A673 (cell line): Measurements from ENCODE around the gene PIEZO1.

Experiments
- EZH2 ChIP-seq: fragments of 200-600 bp; sonication (generic); IDR thresholded peaks from 2 replicates; pipeline ENCODE4 v1.6.1; 2017; ENCODE audit warnings: borderline replicate concordance, low read depth, mild to moderate bottlenecking, mixed read lengths, antibody characterized with exemption, low read length; ENCODE audit not compliant: poor library complexity, severe bottlenecking
- TF ChIP-seq, protein P1 (sequence below): fragments of 300-800, 200-600 bp; sonication (generic); conservative IDR thresholded peaks from 2 replicates; pipeline ENCODE4 v1.5.1; 2017; ENCODE audit warnings: low read depth, mild to moderate bottlenecking, antibody characterized with exemption, low read length, moderate library complexity, mixed read lengths

DNA sequence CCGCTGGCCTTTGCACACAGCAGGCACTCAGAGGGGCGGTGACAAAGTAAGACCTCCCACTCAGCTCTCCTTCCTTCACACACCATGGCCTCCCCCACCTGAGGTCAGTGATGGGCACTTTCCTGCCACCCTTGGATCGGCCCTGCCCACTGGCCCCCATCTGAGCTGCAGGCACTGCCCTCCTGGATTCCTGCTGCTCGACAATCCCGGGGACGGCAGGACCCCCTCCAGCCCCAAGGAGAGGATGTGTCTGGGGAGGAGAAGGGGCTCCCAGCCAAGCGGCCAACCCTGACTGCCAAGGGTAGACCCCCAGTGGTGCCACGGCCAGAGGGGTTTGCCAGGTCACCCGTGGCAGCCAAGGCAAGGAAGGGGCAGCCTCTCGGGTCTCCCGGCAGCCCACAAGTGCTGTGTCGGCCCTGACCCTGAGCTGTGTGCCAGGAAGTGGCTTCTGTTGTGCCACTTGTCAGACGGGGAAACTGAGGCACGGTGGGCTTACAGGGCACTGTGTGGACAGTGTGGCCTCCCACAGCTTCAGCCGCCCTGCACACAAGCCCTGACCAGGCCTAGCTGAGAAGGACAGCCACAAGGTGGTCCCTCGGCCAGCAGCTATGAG lies 22.7 kb downstream of the PIEZO1 start:
- TF ChIP-seq, protein P1, sequence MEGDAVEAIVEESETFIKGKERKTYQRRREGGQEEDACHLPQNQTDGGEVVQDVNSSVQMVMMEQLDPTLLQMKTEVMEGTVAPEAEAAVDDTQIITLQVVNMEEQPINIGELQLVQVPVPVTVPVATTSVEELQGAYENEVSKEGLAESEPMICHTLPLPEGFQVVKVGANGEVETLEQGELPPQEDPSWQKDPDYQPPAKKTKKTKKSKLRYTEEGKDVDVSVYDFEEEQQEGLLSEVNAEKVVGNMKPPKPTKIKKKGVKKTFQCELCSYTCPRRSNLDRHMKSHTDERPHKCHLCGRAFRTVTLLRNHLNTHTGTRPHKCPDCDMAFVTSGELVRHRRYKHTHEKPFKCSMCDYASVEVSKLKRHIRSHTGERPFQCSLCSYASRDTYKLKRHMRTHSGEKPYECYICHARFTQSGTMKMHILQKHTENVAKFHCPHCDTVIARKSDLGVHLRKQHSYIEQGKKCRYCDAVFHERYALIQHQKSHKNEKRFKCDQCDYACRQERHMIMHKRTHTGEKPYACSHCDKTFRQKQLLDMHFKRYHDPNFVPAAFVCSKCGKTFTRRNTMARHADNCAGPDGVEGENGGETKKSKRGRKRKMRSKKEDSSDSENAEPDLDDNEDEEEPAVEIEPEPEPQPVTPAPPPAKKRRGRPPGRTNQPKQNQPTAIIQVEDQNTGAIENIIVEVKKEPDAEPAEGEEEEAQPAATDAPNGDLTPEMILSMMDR, result no peak
- TF ChIP-seq EZH2, result no peak
